ENCODE measurements around the gene ACTN1. TPM values are rescaled to one million over a fixed set of nuclear protein-coding genes. Genes with fewer than 3 reads are reported as not detected.

ACTN1 gene
- total RNA-seq, 3 donors from 2014 or later (not counting 1 experiment from before 2014, with no cell fraction given) = 14.9 to 39.5 (median 19.6) TPM

GRCh38 chr14:68902357-68902756 lies 76.7 kb downstream of the ACTN1 start:
- intact Hi-C loops (cut with micrococcal nuclease) = no loop called here
- Histone ChIP-seq H3K27ac (ENCODE audit: low read length) (no peak overlapping the region), H3K4me1 (ENCODE audit: control insufficient read depth, insufficient read depth, low read length) (peaks cover 20% of the 10 kb centered on the region), H3K27me3 (ENCODE audit: control insufficient read depth, insufficient read depth, low read length) (no peaks in the 10 kb centered on the region), H3K4me3 (ENCODE audit: low read length) (no peak overlapping the region), H3K36me3 (ENCODE audit: control insufficient read depth, insufficient read depth, low read length) (peaks cover 2% of the 10 kb centered on the region), H3K9me3 (ENCODE audit: control insufficient read depth, insufficient read depth, low read length) (peaks cover 14% of the 10 kb centered on the region)
- ATAC-seq (no peak), DNase-seq (no peak)
- H3K9me3 Mint-ChIP-seq = peaks cover 2 to 6% of the 10 kb centered on the region in 2 donors
- peaks cover 25 to 36% of the 10 kb centered on the region in 2 donors for H3K4me1 Mint-ChIP-seq
- TF ChIP-seq, protein P1, sequence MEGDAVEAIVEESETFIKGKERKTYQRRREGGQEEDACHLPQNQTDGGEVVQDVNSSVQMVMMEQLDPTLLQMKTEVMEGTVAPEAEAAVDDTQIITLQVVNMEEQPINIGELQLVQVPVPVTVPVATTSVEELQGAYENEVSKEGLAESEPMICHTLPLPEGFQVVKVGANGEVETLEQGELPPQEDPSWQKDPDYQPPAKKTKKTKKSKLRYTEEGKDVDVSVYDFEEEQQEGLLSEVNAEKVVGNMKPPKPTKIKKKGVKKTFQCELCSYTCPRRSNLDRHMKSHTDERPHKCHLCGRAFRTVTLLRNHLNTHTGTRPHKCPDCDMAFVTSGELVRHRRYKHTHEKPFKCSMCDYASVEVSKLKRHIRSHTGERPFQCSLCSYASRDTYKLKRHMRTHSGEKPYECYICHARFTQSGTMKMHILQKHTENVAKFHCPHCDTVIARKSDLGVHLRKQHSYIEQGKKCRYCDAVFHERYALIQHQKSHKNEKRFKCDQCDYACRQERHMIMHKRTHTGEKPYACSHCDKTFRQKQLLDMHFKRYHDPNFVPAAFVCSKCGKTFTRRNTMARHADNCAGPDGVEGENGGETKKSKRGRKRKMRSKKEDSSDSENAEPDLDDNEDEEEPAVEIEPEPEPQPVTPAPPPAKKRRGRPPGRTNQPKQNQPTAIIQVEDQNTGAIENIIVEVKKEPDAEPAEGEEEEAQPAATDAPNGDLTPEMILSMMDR (IDR thresholded peaks at IDR 0.05) = no peak
- H3K27me3 Mint-ChIP-seq (ENCODE audit: low read depth in 2 of 2) = no peaks in the 10 kb centered on the region
- no peaks in the 10 kb centered on the region for H3K36me3 Mint-ChIP-seq
- WGBS (ENCODE audit: insufficient coverage) = 97% methylated on average over 14 of the region's 14 CpGs
- no peak overlapping the region for H3K4me3 Mint-ChIP-seq
- no peak overlapping the region for H3K27ac Mint-ChIP-seq

DNA sequence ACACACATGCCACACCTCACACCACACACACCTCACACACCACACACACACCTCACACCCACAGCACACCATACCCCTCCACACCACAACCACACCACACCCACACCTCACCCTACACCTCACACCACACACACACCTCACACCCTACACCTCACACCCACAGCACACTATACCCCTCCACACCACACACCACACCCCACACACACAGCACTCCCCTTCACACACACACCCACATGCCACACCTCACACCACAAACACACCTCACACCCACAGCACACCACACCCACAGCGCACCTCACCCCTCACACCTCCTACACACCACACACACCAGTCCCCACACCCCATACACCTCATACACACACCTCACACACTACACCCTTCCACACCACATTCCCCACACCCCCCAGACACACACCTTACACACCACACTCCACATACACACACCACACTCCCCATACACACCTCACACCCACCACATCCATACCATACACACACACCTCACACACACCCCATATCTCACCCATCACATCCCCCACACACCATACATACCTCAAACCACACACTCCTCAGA lies 80.0 kb downstream of the ACTN1 start:
- no peaks in the 10 kb centered on the region for H3K36me3 Mint-ChIP-seq
- TF ChIP-seq, protein P1 (IDR thresholded peaks at IDR 0.05) = no peak
- peaks cover 20% of the 10 kb centered on the region for H3K4me1 ChIP-seq (ENCODE audit: control insufficient read depth, insufficient read depth, low read length)
- H3K4me1 Mint-ChIP-seq = peaks cover 27 to 37% of the 10 kb centered on the region in 2 donors
- intact Hi-C loops (cut with micrococcal nuclease) = no loop called here
- peaks cover 2% of the 10 kb centered on the region for H3K36me3 ChIP-seq (ENCODE audit: control insufficient read depth, insufficient read depth, low read length)
- H3K4me3 ChIP-seq (ENCODE audit: low read length) = no peak overlapping the region
- peak overlapping the region; percentile 65 for H3K27ac ChIP-seq (ENCODE audit: low read length)
- H3K9me3 Mint-ChIP-seq = peaks cover 2 to 6% of the 10 kb centered on the region in 2 donors
- no peaks in the 10 kb centered on the region for H3K27me3 ChIP-seq (ENCODE audit: control insufficient read depth, insufficient read depth, low read length)
- ATAC-seq (peak; percentile 54 to 57 (median 56)), DNase-seq (peak; percentile 23 to 35)
- H3K27me3 Mint-ChIP-seq (ENCODE audit: low read depth in 2 of 2) = no peaks in the 10 kb centered on the region
- WGBS (ENCODE audit: insufficient coverage) = 38% methylated on average over 1 of the region's 1 CpG
- H3K4me3 Mint-ChIP-seq = peak overlapping the region; percentile 53
- H3K9me3 ChIP-seq (ENCODE audit: control insufficient read depth, insufficient read depth, low read length) = peaks cover 14% of the 10 kb centered on the region
- H3K27ac Mint-ChIP-seq = peak overlapping the region; percentile 72 to 82

GRCh38 chr14:68898248-68899032 lies 80.7 kb downstream of the ACTN1 start:
- Mint-ChIP-seq H3K27me3 (ENCODE audit: low read depth in 2 of 2) (no peaks in the 10 kb centered on the region), H3K9me3 (peaks cover 2 to 6% of the 10 kb centered on the region in 2 donors), H3K4me1 (peaks cover 27 to 37% of the 10 kb centered on the region in 2 donors), H3K36me3 (no peaks in the 10 kb centered on the region), H3K4me3 (peak overlapping the region; percentile 53), H3K27ac (peak overlapping the region; percentile 72 to 82)
- H3K27me3 ChIP-seq (ENCODE audit: control insufficient read depth, insufficient read depth, low read length) = no peaks in the 10 kb centered on the region
- no peaks in the 10 kb centered on the region for H3K36me3 ChIP-seq (ENCODE audit: control insufficient read depth, insufficient read depth, low read length)
- peaks cover 14% of the 10 kb centered on the region for H3K9me3 ChIP-seq (ENCODE audit: control insufficient read depth, insufficient read depth, low read length)
- 49% methylated on average over 12 of the region's 13 CpGs for WGBS (ENCODE audit: insufficient coverage)
- peak; percentile 49 to 67 (median 54) for ATAC-seq
- TF ChIP-seq, protein P1 (IDR thresholded peaks at IDR 0.05) = no peak
- peak overlapping the region; percentile 65 for H3K27ac ChIP-seq (ENCODE audit: low read length)
- H3K4me3 ChIP-seq (ENCODE audit: low read length) = no peak overlapping the region
- intact Hi-C loops (cut with micrococcal nuclease) = no loop called here
- H3K4me1 ChIP-seq (ENCODE audit: control insufficient read depth, insufficient read depth, low read length) = peaks cover 20% of the 10 kb centered on the region
- DNase-seq = no peak
